NCI-H345 treated with DMSO at 0.1 percent for 48 hours (cell line): ENCODE data around the gene GALNT15.

Experiments
- DNase-seq: peaks from one replicate; lab custom pipeline; 2025; ENCODE audit not compliant: unreplicated experiment; lab: John Stamatoyannopoulos, UW

Gene GALNT15

GRCh38 chr3:16252243-16252978 lies 77.9 kb downstream of the GALNT15 start:
- DNase-seq, result no peak

- no peak for DNase-seq
Observed at GRCh38 chr3:16252988-16253387, 78.5 kb downstream of the GALNT15 start.

DNA sequence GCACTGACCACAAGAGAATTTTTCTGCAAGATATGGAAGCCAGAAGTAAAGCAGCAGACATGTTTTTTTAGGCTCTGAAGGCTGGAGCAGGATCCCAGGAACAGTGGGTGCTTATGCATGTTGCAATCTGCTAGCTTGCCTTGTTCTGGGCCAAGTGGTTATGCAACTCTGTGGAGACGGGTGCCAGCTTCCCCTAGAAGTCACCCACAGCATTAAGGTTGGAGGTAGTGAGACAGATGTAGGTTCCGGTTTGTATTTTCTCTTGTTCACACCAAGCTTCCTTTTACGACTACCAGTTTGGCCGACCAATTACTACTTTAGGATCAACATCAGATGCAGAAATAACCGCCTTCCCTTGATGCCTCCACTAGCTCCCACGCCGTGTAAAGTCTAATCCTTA lies 79.1 kb downstream of the GALNT15 start:
- DNase-seq, result no peak

- DNase-seq, result no peak
Observed at GRCh38 chr3:16254916-16255315, 80.4 kb downstream of the GALNT15 start.

- DNase-seq, result no peak
Observed at GRCh38 chr3:16255326-16255725, 80.8 kb downstream of the GALNT15 start.

GRCh38 chr3:16255726-16256125 lies 81.2 kb downstream of the GALNT15 start:
- DNase-seq, result peak; percentile 22

DNA sequence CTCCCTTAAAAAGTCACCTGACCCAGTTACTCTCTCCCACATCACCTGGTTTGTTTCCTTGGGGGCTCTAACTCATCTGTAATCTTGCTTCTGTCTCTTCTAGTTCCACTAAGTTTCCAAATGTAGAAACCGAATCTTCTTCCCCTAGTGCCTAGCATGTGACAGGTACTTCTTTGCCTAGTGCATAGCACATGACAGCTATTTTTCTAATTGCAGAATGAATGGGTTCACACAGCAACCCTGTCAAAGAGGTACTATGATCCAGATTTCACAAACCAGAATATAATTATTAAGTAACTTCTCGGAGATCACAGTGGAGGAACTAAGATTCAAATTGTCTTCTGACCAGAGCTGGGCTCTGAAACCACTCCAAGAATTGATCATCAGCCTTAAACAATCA lies 82.8 kb downstream of the GALNT15 start:
- DNase-seq, result no peak

DNA sequence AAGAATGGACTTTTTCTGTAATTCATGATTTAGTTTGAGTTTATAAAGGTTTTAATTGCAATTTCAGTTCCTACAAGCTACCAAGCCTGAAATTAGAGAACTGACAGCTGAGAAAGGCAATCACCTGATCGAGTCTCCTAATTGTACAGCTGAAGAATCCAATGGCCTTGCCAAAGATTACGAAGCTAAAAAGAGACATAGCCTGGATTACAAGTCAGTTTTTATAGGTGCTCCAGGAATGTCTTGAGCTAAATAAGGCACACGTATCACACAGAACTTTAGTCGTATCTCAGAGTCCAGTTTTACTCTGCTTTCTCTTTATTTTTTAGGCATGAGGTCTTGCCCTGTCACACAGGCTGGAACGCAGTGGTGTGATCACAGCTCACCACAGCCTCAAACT lies 83.7 kb downstream of the GALNT15 start:
- no peak for DNase-seq

DNA sequence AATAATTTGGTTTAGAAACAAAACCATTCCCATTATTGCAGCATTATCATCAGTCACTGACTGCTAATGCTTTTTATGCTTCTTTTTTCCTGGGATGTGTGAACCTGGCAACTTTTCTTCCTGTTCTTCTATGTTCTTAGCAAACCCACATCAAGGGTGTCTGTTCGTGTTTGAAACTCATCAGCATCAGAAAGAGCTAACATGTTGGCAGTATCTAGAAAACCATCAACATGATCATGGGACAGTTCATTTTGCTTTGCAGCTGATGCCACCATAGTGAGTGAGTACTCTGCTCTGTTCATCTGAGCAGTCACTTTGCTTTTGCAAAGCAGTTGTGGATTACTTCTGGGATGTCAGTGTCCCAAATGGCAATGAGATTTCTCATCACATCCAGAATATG lies 84.4 kb downstream of the GALNT15 start:
- no peak for DNase-seq

- DNase-seq, result no peak
Observed at GRCh38 chr3:16260046-16260445, 85.6 kb downstream of the GALNT15 start.

DNA sequence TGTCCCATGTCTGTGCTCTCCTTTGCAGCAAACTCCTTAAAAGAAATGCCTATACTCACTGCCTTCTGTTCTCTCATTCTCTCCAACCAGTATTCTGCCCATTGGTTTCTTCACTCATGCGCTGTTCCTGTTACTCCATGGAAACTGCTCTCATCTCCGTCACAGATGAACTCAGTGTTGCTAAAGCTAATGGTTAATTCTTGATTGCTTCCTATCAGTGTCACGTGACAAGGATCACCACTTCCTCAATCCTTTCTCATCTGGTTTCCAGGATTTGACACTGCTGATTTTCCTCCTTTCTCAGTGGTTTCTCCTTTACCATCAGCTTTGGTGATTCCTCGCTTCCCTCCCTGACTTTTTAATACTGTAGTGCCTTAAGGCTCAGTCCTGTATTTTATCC lies 87.7 kb downstream of the GALNT15 start:
- DNase-seq, result no peak

DNA sequence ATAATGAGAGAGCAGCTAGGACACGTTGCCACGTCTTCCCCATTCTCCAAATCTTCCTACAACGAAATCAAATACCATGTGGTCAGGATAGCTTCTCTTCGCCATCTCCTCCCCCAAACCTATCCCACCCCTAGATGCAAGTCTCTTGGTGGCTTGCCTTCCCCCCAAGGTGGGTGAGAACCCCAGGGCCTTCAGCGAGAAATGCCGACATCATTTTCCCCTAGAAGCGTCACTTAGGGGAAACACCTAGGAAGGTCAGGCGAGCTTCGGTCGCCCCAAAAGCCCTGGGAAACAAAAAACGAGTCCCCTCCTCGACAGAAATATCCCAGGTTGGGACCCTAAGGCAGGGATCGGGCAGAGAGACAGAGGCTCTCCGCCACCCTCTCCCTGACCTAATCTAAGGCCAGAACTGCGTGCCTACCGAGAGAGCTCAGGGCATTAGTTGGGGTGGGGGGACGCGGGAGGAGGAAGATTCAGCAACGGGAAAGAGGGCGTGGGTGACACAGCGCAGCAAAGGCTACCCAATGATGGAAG lies 89.8 kb downstream of the GALNT15 start:
- DNase-seq, result no peak

DNA sequence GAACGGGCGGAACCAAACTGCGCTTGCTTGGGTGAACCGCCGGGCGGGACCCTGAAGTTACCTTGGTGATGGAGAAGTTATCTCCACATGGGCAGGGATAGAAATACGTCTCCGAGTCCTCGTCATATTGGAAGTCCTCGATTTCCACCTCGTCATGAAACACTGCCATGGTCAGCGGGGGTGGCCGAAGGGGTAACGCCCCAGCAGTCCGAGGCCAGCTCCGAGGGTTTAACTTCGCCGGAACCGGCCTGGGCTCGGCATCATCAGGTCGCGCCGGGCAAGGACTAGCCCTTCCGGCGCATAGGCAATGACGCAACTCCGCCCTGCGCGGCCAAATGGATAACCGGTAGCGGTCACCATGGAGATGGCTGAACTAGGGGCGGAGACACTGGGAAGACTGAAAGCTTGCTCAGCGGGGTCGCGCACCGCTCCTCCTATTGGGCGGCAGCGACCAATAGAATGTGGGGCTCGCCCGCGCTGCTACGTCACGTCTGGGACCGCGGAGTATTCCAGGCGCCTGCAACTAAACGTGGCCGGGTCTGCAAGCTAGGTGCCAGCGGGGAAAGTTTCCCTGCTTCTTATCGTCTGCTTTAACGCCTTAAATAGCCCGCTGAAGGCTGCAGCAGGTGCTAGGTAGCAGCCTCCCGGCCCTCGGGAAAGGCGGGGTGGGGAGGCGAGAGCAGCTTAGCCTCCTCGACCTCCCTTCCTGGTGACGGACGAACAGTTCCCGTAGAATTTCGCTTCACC lies 90.4 kb downstream of the GALNT15 start, which contains the start of the genes DPH3 and OXNAD1:
TSS of gene DPH3 (minus strand) at position 236 of the 747 bp plus-strand sequence. CDS start at position 169, 67 bp downstream.
TSS of gene OXNAD1 (plus strand) at position 505 of the 747 bp plus-strand sequence. CDS start 5,741 bp downstream, outside the sequence.
- DNase-seq, result peak; percentile 93

- DNase-seq, result no peak
Observed at GRCh38 chr3:16265455-16265786, 90.9 kb downstream of the GALNT15 start.

DNA sequence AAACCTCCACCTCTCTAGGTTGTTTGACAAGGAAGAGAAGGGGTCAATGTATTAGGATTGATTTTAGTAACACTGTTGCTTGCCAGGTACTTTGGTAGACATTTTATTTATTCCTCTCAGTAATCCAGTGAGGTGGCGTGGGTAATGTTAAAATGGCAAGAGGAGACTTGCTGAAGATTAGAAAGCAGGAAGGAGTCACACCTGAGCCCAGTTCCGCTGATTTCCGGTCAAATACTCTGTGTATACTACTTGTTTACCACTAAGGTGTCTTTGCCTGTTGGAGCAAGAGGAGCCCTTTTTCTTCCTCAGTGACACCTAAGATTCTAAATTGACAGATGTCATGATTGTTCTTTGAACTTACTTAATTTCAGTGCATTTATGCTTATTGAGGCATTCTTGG lies 92.2 kb downstream of the GALNT15 start:
- DNase-seq, result no peak

GRCh38 chr3:16270855-16271254 lies 96.4 kb downstream of the GALNT15 start:
- no peak for DNase-seq

GRCh38 chr3:16272588-16272987 lies 98.1 kb downstream of the GALNT15 start:
- DNase-seq, result no peak

GRCh38 chr3:16273867-16274266 lies 99.4 kb downstream of the GALNT15 start:
- no peak for DNase-seq

- DNase-seq, result no peak
Observed at GRCh38 chr3:16277471-16277870, 103.0 kb downstream of the GALNT15 start.

DNA sequence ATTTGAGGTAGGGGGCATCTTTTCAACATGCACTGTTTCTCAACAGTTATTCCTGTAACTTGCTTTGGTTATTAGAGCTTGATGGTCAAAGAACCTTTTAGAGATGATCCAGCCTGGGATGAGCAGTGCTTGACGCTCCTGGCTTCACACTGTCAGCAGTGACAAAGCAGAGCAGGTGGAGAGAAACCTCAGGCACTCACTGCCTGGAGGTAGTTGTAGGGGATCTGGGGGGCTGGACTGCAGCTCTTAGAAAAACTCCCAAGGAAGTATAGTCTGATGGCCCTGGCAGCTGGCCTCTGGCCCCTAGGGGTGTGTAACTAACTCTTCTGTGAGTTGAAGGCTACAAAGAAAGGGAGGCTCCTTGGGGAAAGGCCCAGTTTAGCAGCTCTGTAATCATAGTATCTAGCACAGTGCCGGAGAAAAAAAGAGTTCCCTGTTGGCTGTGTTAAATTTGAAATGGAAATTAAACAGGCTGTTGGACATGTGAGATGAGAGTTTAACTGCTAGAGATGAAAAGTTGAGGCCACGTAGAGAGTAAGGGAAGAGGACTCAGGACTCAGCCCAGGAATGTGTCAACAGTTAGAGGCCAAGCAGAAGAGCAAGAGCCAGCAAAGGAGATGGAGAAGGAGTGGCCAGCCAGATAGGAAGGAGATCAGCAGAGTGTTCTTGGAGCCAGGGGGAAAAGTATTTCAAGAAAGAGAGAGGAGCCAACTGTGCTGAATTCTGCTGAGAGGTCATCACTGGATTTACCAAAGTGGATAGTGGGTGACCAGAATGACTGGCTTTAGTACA lies 104.7 kb downstream of the GALNT15 start:
- no peak for DNase-seq

GRCh38 chr3:16280671-16281070 lies 106.2 kb downstream of the GALNT15 start:
- no peak for DNase-seq
